HepG2 (cell line): ENCODE results near the gene CNNM4. TPM values are rescaled to one million over a fixed set of nuclear protein-coding genes. Genes with fewer than 3 reads are reported as not detected.
"Not testable (repeated sequence)": the region's sequence is repeated elsewhere in the genome, so short reads cannot be mapped to it uniquely, and the experiment has no call there.

Experiments used
- ATAC-seq: fragments of 200-7000 bp; cut with Tn5 transposase; 3 replicates; pipeline ENCODE4 v1.9.1; 2020; ENCODE audit warnings: mild to moderate bottlenecking, moderate library complexity
- BruUV-seq: library from RNA; stranded (reverse); fragments of 400-500 nt; replicated peaks from 2 replicates; lab custom pipeline; 2021; lab: Mats Ljungman, UMichigan
- CTCF ChIA-PET: fragments of 300-600 bp; formaldehyde crosslinking; extraction: SDS; loops from one replicate; lab custom pipeline; 2021; ENCODE audit warnings: low total read pairs, inconsistent platforms, low intra/inter-chr PET ratio; lab: Yijun Ruan, JAX
- POLR2A ChIA-PET: fragments of 350-600 bp; sonication (Branson Sonifier 250); formaldehyde crosslinking; loops from one replicate; lab custom pipeline; 2020; ENCODE audit warnings: antibody characterized with exemption, inconsistent platforms; lab: Yijun Ruan, JAX
- DNase-seq: peaks from one replicate; pipeline ENCODE4 v3.0.0-alpha.2; 2015; ENCODE audit warnings: low spot score
- FAIRE-seq: peaks from 3 replicates; lab custom pipeline; 2011; peaks lifted over from hg19 to GRCh38; lab: Jason Lieb, UNC
- H2AFZ ChIP-seq: one replicate; pipeline ENCODE4 v1.6.1; 2011; ENCODE audit warnings: low read length, inconsistent platforms
- H3K27ac ChIP-seq: fragments of 300-600 bp; 3 replicates; pipeline ENCODE4 v1.8.0; 2011; ENCODE audit warnings: mixed run types, mild to moderate bottlenecking, mixed read lengths, low read length, inconsistent platforms; ENCODE audit not compliant: insufficient read depth; ENCODE audit errors: extremely low read length
- H3K27me3 ChIP-seq, 2 experiments: fragments of 200-600 bp in 1 of 2; 2 replicates in 1 of 2; 3 replicates in 1 of 2; pipeline versions ENCODE4 v1.6.0 to v1.8.0; 2011; ENCODE audit warnings: low read length in 2 of 2, mild to moderate bottlenecking in 2 of 2, moderate library complexity in 2 of 2, inconsistent platforms in 1 of 2; ENCODE audit not compliant: insufficient read depth in 2 of 2, control insufficient read depth in 1 of 2
- H3K36me3 ChIP-seq, 2 experiments: fragments of 200-600 bp in 1 of 2; replicated peaks in 1 of 2; 2 replicates in 1 of 2; 3 replicates in 1 of 2; pipeline versions ENCODE4 v1.5.1 to v1.8.0; 2011; ENCODE audit warnings: low read length in 2 of 2, inconsistent platforms in 1 of 2; ENCODE audit not compliant: insufficient read depth in 2 of 2, control insufficient read depth in 1 of 2
- H3K4me1 ChIP-seq: 2 replicates; pipeline ENCODE4 v1.5.1; 2012; ENCODE audit warnings: low read length, inconsistent platforms; ENCODE audit not compliant: insufficient read depth
- H3K4me2 ChIP-seq: 2 replicates; pipeline ENCODE4 v1.6.0; 2011; ENCODE audit warnings: low read depth, low read length, inconsistent platforms
- H3K4me3 ChIP-seq, 3 experiments: fragments of 200-600 bp in 1 of 3; sonication (generic), shearing (Covaris generic) in 1 of 3; replicated peaks in 1 of 3; 2 replicates each; pipeline ENCODE4 v1.5.1; 2011 to 2016; ENCODE audit warnings: low read length in 3 of 3, inconsistent platforms in 2 of 3, low read depth in 2 of 3, mild to moderate bottlenecking in 2 of 3, control low read depth in 1 of 3, mixed read lengths in 1 of 3; ENCODE audit not compliant: insufficient read depth in 1 of 3
- H3K79me2 ChIP-seq: one replicate; pipeline ENCODE4 v1.6.1; 2011; ENCODE audit warnings: low read length, inconsistent platforms; ENCODE audit not compliant: insufficient read depth
- H3K9ac ChIP-seq: 2 replicates; pipeline ENCODE4 v1.6.0; 2011; ENCODE audit warnings: mild to moderate bottlenecking, low read depth, low read length, inconsistent platforms; ENCODE audit not compliant: insufficient read depth
- H3K9me3 ChIP-seq: 2 replicates; pipeline ENCODE4 v1.5.1; 2012; ENCODE audit warnings: mild to moderate bottlenecking, low read length
- H4K20me1 ChIP-seq: 2 replicates; pipeline ENCODE4 v1.6.0; 2011; ENCODE audit warnings: inconsistent platforms, mild to moderate bottlenecking, low read length, moderate library complexity; ENCODE audit not compliant: insufficient read depth
- BCL3 ChIP-seq: sonication (generic); formaldehyde crosslinking; IDR thresholded peaks from 2 replicates; pipeline ENCODE4 v1.5.1; 2020; ENCODE audit warnings: mild to moderate bottlenecking, missing genetic modification reagents, moderate library complexity
- CHD4 ChIP-seq: fragments of 200-600 bp; sonication (generic); IDR thresholded peaks from 2 replicates; pipeline ENCODE4 v1.7.0; 2017; ENCODE audit warnings: mild to moderate bottlenecking, low read length, borderline replicate concordance
- FOXA3 ChIP-seq: IDR thresholded peaks from 2 replicates; pipeline ENCODE4 v1.6.1; 2016; ENCODE audit warnings: missing genetic modification reagents, missing compliant biosample characterization
- SRF ChIP-seq: IDR thresholded peaks from 2 replicates; pipeline ENCODE4 v1.6.1; 2011; ENCODE audit warnings: mild to moderate bottlenecking, low read depth, low read length, moderate library complexity
- SRSF9 ChIP-seq: fragments of 200-400 bp; formaldehyde crosslinking; IDR thresholded peaks from 2 replicates; pipeline ENCODE4 v1.6.1; 2018; ENCODE audit warnings: borderline replicate concordance, mild to moderate bottlenecking, low read depth, low read length; ENCODE audit not compliant: insufficient read depth, poor library complexity, severe bottlenecking
- TOE1 ChIP-seq: sonication (generic); formaldehyde crosslinking; IDR thresholded peaks from 2 replicates; pipeline ENCODE4 v1.4.0; 2020; ENCODE audit warnings: mild to moderate bottlenecking, missing genetic modification reagents
- XRCC5 ChIP-seq: fragments of 200-400 bp; formaldehyde crosslinking; optimal IDR thresholded peaks from 2 replicates; pipeline ENCODE3; 2017; ENCODE audit warnings: mild to moderate bottlenecking, low read length
- ZNF20 ChIP-seq: sonication (generic); formaldehyde crosslinking; IDR thresholded peaks from 2 replicates; pipeline ENCODE4 v1.4.0; 2020; ENCODE audit warnings: mild to moderate bottlenecking, moderate library complexity, missing genetic modification reagents
- WGBS: methylation state at CpG from one replicate; pipeline ENCODE4 v1.1.6; 2017; ENCODE audit warnings: low lambda C conversion rate; 5-methylcytosine and 5-hydroxymethylcytosine counted together
- in situ Hi-C: cut with HindIII; loops from 2 replicates; pipeline ENCODE4 v1.10.0; 2017; ENCODE audit warnings: low pct_unique_long_range_greater_than_20kb; ENCODE audit not compliant: extremely low pct_ligation_motif_present
- intact Hi-C: fragments of 100-400 bp; cut with micrococcal nuclease; formaldehyde crosslinking; loops from one replicate; pipeline ENCODE4 v1.10.0; 2022; ENCODE audit not compliant: unreplicated experiment
- polyA plus RNA-seq, 8 experiments: library from polyadenylated mRNA; depleted of rRNA in 3 of 8; stranded (reverse) in 7 of 8; unstranded in 1 of 8; fragments of >200 nt; fragmentation: Illumina TruSeq in 4 of 8; extraction: Trizol in 4 of 8; gene quantifications; 2 replicates each; pipeline versions ENCODE4 v1.2.1 to v1.2.3, GENCODE V29; 2011 to 2016; ENCODE audit warnings: low read depth in 4 of 8, missing spikeins in 1 of 8, mixed read lengths in 1 of 8; ENCODE audit not compliant: insufficient read depth in 1 of 8
- total RNA-seq, 5 experiments: library from RNA; depleted of rRNA; stranded (reverse); fragments of >200 nt; fragmentation: Illumina TruSeq; extraction: Trizol; gene quantifications; 2 replicates each; pipeline ENCODE4 v1.2.3, GENCODE V29; 2016; ENCODE audit warnings: low read depth in 1 of 5

The CNNM4 gene
- total and polyA plus RNA-seq, 2 of the 13 experiments (the other 11 are each of a cell fraction or from before 2014, with no cell fraction given): 5.9 to 8.4 TPM

- TF ChIP-seq XRCC5: no peak
- TF ChIP-seq TOE1 (CRISPR knock-in tag): no peak
- peak; percentile 33; the same call in 1 of the 2 replicates for TF ChIP-seq CHD4
- TF ChIP-seq BCL3 (CRISPR knock-in tag): no peak
- TF ChIP-seq SRSF9: no peak
- no peak for TF ChIP-seq SRF
- TF ChIP-seq ZNF20 (CRISPR knock-in tag): no peak
- TF ChIP-seq FOXA3 (CRISPR knock-in tag): no peak
- Histone ChIP-seq H3K27me3 (no peaks in the 10 kb centered on the region), H3K4me1 (peaks cover 55% of the 10 kb centered on the region), H4K20me1 (no peaks in the 10 kb centered on the region), H3K27ac (peak overlapping the region; percentile 66), H3K79me2 (no peaks in the 10 kb centered on the region), H2AFZ (no peak overlapping the region), H3K4me2 (peak overlapping the region; percentile 53; the same call in 1 of the 2 replicates), H3K4me3 (peak overlapping the region in 1 of 3 experiments; percentile 15; a peak in 1 of 6 replicates), H3K9me3 (no peaks in the 10 kb centered on the region), H3K9ac (peak overlapping the region; percentile 37; the same call in 1 of the 2 replicates), H3K36me3 (peaks cover 3 to 4% of the 10 kb centered on the region in 2 experiments; a peak in 3 of 5 replicates)
- DNase-seq (no peak), FAIRE-seq (no peak), ATAC-seq (no peak)
- no TSS peak for BruUV-seq
- in situ Hi-C loops: no loop called here
- intact Hi-C loops: loop anchor here (2.0 kb wide), 1 partner anchor 200 kb away; no protein-coding TSS in a partner anchor
- ChIA-PET CTCF (no interaction called here), POLR2A (interaction anchor here (3.1 kb wide), 1 partner anchor 11 kb away, joined by 22 read pairs; the partner anchor contains the start of gene CNNM3)
Measured at GRCh38 chr2:96804986-96805385, 44.3 kb downstream of the CNNM4 start.

- BruUV-seq, FAIRE-seq: not testable (repeated sequence)
Measured at GRCh38 chr2:96805946-96806345, 45.2 kb downstream of the CNNM4 start.

More at GRCh38 chr2:96805946-96806345, 45.2 kb downstream of the CNNM4 start:
- H3K27me3 ChIP-seq, H3K36me3 ChIP-seq, H3K9ac ChIP-seq, in situ Hi-C loops, ATAC-seq, H3K4me3 ChIP-seq, DNase-seq, H3K79me2 ChIP-seq, H4K20me1 ChIP-seq, H3K4me2 ChIP-seq, CTCF ChIA-PET, H3K9me3 ChIP-seq, H2AFZ ChIP-seq: not testable (repeated sequence)
- Histone ChIP-seq H3K27ac (peak overlapping the region; percentile 50), H3K4me1 (peaks cover 57% of the 10 kb centered on the region)
- 78% methylated on average over 18 of the region's 20 CpGs for WGBS
- POLR2A ChIA-PET: interaction anchor here (0.7 to 3.1 kb wide), 2 partner anchors 10 to 204 kb away, joined by 3 to 22 read pairs; partner anchors contain the start of gene CNNM3
- intact Hi-C loops: loop anchor here (2.0 kb wide), 1 partner anchor 201 kb away; no protein-coding TSS in a partner anchor
